NCI-H2196 (cell line): ENCODE data around the gene NLRP7.
"Not testable (repeated sequence)": the region's sequence is repeated elsewhere in the genome, so short reads cannot be mapped to it uniquely, and the experiment has no call there.

Source experiments
- DNase-seq: peaks from one replicate; lab custom pipeline; 2025; ENCODE audit not compliant: unreplicated experiment; lab: John Stamatoyannopoulos, UW

Gene NLRP7

GRCh38 chr19:54919646-54920563 lies 27.4 kb downstream of the NLRP7 start:
- DNase-seq = not testable (repeated sequence)

- no peak for DNase-seq
Observed at GRCh38 chr19:54918499-54918898, 28.8 kb downstream of the NLRP7 start.

GRCh38 chr19:54916822-54917221 lies 30.5 kb downstream of the NLRP7 start:
- DNase-seq = no peak

GRCh38 chr19:54907899-54908298 lies 39.4 kb downstream of the NLRP7 start:
- DNase-seq = not testable (repeated sequence)

GRCh38 chr19:54906819-54907218 lies 40.5 kb downstream of the NLRP7 start:
- DNase-seq = no peak

GRCh38 chr19:54905803-54906511 lies 41.4 kb downstream of the NLRP7 start, which contains the start of gene NCR1:
Gene NCR1, plus strand, starts transcription at chr19:54906148. Its CDS starts 40 bp downstream, at chr19:54906188.
- no peak for DNase-seq

GRCh38 chr19:54905421-54905802 lies 41.9 kb downstream of the NLRP7 start:
- no peak for DNase-seq

GRCh38 chr19:54904261-54904660 lies 43.1 kb downstream of the NLRP7 start:
- DNase-seq = not testable (repeated sequence)

GRCh38 chr19:54903303-54903702 lies 44.0 kb downstream of the NLRP7 start:
- no peak for DNase-seq

GRCh38 chr19:54902061-54902460 lies 45.3 kb downstream of the NLRP7 start:
- DNase-seq = no peak

GRCh38 chr19:54901153-54901552 lies 46.2 kb downstream of the NLRP7 start:
- DNase-seq = not testable (repeated sequence)

GRCh38 chr19:54899646-54900045 lies 47.7 kb downstream of the NLRP7 start:
- DNase-seq = not testable (repeated sequence)

- DNase-seq = not testable (repeated sequence)
Observed at GRCh38 chr19:54898685-54899084, 48.6 kb downstream of the NLRP7 start.

- no peak for DNase-seq
Observed at GRCh38 chr19:54896036-54896435, 51.3 kb downstream of the NLRP7 start.

- DNase-seq = not testable (repeated sequence)
Observed at GRCh38 chr19:54894106-54894505, 53.2 kb downstream of the NLRP7 start.

- DNase-seq = no peak
Observed at GRCh38 chr19:54893406-54893805, 53.9 kb downstream of the NLRP7 start.

GRCh38 chr19:54889566-54889965 lies 57.8 kb downstream of the NLRP7 start:
- no peak for DNase-seq

GRCh38 chr19:54888239-54888638 lies 59.1 kb downstream of the NLRP7 start:
- DNase-seq = no peak

GRCh38 chr19:54883228-54883627 lies 64.1 kb downstream of the NLRP7 start:
- DNase-seq = no peak

GRCh38 chr19:54882758-54883157 lies 64.6 kb downstream of the NLRP7 start:
- no peak for DNase-seq

GRCh38 chr19:54881884-54882283 lies 65.4 kb downstream of the NLRP7 start:
- DNase-seq = no peak

GRCh38 chr19:54877471-54877870 lies 69.9 kb downstream of the NLRP7 start:
- DNase-seq = no peak
